Panc1 (cell line): ENCODE results near the gene WDR5B. TPM values are rescaled to one million over a fixed set of nuclear protein-coding genes. Genes with fewer than 3 reads are reported as not detected.

Source experiments
- ATAC-seq: fragments of 200-7000 bp; cut with Tn5 transposase; 2 replicates; pipeline ENCODE4 v1.9.1; 2020; ENCODE audit warnings: mild to moderate bottlenecking, moderate library complexity
- BruUV-seq: library from RNA; stranded (reverse); fragments of 400-500 nt; replicated peaks from 2 replicates; lab custom pipeline; 2021; lab: Mats Ljungman, UMichigan
- CTCF ChIA-PET: fragments of 300-600 bp; sonication (Branson Sonifier 250); formaldehyde crosslinking; loops from one replicate; lab custom pipeline; 2022; ENCODE audit warnings: antibody characterized with exemption; lab: Charles Lee
- POLR2A ChIA-PET: fragments of 300-600 bp; sonication (Branson Sonifier 250); formaldehyde crosslinking; loops from one replicate; lab custom pipeline; 2022; ENCODE audit warnings: antibody characterized with exemption; lab: Charles Lee
- DNase-seq: peaks from one replicate; pipeline ENCODE4 v3.0.0-alpha.2; 2010; ENCODE audit warnings: low read depth, low spot score
- H3K27ac ChIP-seq: 2 replicates; pipeline ENCODE4 v1.5.1; 2011; ENCODE audit warnings: mild to moderate bottlenecking, low read length, inconsistent platforms
- H3K27me3 ChIP-seq: fragments of 200-500 bp; sonication (Bioruptor generic); 2 replicates; pipeline ENCODE4 v1.6.0; 2014; ENCODE audit warnings: low read length, inconsistent platforms; ENCODE audit not compliant: control insufficient read depth, insufficient read depth
- H3K36me3 ChIP-seq: fragments of 200-500 bp; sonication (Bioruptor generic); 2 replicates; pipeline ENCODE4 v1.5.1; 2014; ENCODE audit warnings: inconsistent platforms, mild to moderate bottlenecking, low read length, moderate library complexity; ENCODE audit not compliant: control insufficient read depth, insufficient read depth
- H3K4me1 ChIP-seq: 2 replicates; pipeline ENCODE4 v1.5.1; 2011; ENCODE audit warnings: inconsistent platforms, mild to moderate bottlenecking, low read length, moderate library complexity; ENCODE audit not compliant: control insufficient read depth, insufficient read depth
- H3K4me3 ChIP-seq, 2 experiments: 2 replicates each; pipeline ENCODE4 v1.5.1; 2011 to 2012; ENCODE audit warnings: low read depth in 2 of 2, low read length in 2 of 2, mild to moderate bottlenecking in 2 of 2, inconsistent platforms in 1 of 2, moderate library complexity in 1 of 2
- H3K9me3 ChIP-seq: fragments of 200-500 bp; sonication (Bioruptor generic); 2 replicates; pipeline ENCODE4 v1.5.1; 2014; ENCODE audit warnings: low read depth, mild to moderate bottlenecking, inconsistent platforms, low read length, moderate library complexity; ENCODE audit not compliant: control insufficient read depth, insufficient read depth
- POLR2AphosphoS5 ChIP-seq: IDR thresholded peaks from 2 replicates; pipeline ENCODE4 v1.6.1; 2012; ENCODE audit warnings: mild to moderate bottlenecking, low read depth, low read length, moderate library complexity
- SIN3A ChIP-seq: IDR thresholded peaks from 2 replicates; pipeline ENCODE4 v1.6.1; 2012; ENCODE audit warnings: low read depth, mild to moderate bottlenecking, low read length, moderate library complexity, borderline replicate concordance; ENCODE audit not compliant: insufficient read depth
- TCF7L2 ChIP-seq: IDR thresholded peaks from 2 replicates; pipeline ENCODE4 v1.6.1; 2011; ENCODE audit warnings: mild to moderate bottlenecking, low read depth, low read length, inconsistent platforms
- in situ Hi-C: cut with HindIII; loops from 2 replicates; pipeline ENCODE4 v1.10.0; 2016; ENCODE audit warnings: low sequenced_read_pairs, low pct_unique_long_range_greater_than_20kb
- intact Hi-C: fragments of 100-400 bp; cut with micrococcal nuclease; formaldehyde crosslinking; loops from one replicate; pipeline ENCODE4 v1.10.0; 2022; ENCODE audit not compliant: unreplicated experiment
- total RNA-seq: library from RNA; stranded (reverse); gene quantifications from one replicate; pipeline ENCODE4 v1.2.1, GENCODE V29; 2021; ENCODE audit not compliant: unreplicated experiment
- TF ChIP-seq, protein P1 (sequence below), 2 experiments: IDR thresholded peaks; 2 replicates each; pipeline ENCODE4 v1.6.1; 2011 to 2012; ENCODE audit warnings: low read depth in 2 of 2, control low read depth in 1 of 2, low read length in 1 of 2, mild to moderate bottlenecking in 1 of 2, moderate library complexity in 1 of 2; ENCODE audit not compliant: insufficient read depth in 1 of 2
- TF ChIP-seq, protein P2 (sequence below): fragments of 450-650 bp; IDR thresholded peaks from 2 replicates; pipeline ENCODE4 v1.5.1; 2017; ENCODE audit warnings: mild to moderate bottlenecking

WDR5B gene
- total RNA-seq, 1 experiment from 2014 or later: 5.5 TPM

- ChIA-PET POLR2A (no interaction called here), CTCF (no interaction called here)
- H3K4me3 ChIP-seq: no peak overlapping the region
- BruUV-seq: no TSS peak
- no peaks in the 10 kb centered on the region for H3K27me3 ChIP-seq
- no peaks in the 10 kb centered on the region for H3K36me3 ChIP-seq
- H3K9me3 ChIP-seq: no peaks in the 10 kb centered on the region
- H3K27ac ChIP-seq: no peak overlapping the region
- intact Hi-C loops (no loop called here), in situ Hi-C loops (no loop called here)
- H3K4me1 ChIP-seq: no peaks in the 10 kb centered on the region
- DNase-seq (no peak), ATAC-seq (no peak)
- TF ChIP-seq SIN3A: no peak
- no peak for TF ChIP-seq TCF7L2
- TF ChIP-seq, protein P1, sequence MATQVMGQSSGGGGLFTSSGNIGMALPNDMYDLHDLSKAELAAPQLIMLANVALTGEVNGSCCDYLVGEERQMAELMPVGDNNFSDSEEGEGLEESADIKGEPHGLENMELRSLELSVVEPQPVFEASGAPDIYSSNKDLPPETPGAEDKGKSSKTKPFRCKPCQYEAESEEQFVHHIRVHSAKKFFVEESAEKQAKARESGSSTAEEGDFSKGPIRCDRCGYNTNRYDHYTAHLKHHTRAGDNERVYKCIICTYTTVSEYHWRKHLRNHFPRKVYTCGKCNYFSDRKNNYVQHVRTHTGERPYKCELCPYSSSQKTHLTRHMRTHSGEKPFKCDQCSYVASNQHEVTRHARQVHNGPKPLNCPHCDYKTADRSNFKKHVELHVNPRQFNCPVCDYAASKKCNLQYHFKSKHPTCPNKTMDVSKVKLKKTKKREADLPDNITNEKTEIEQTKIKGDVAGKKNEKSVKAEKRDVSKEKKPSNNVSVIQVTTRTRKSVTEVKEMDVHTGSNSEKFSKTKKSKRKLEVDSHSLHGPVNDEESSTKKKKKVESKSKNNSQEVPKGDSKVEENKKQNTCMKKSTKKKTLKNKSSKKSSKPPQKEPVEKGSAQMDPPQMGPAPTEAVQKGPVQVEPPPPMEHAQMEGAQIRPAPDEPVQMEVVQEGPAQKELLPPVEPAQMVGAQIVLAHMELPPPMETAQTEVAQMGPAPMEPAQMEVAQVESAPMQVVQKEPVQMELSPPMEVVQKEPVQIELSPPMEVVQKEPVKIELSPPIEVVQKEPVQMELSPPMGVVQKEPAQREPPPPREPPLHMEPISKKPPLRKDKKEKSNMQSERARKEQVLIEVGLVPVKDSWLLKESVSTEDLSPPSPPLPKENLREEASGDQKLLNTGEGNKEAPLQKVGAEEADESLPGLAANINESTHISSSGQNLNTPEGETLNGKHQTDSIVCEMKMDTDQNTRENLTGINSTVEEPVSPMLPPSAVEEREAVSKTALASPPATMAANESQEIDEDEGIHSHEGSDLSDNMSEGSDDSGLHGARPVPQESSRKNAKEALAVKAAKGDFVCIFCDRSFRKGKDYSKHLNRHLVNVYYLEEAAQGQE (IDR thresholded peaks at IDR 0.05; ENCODE audit: insufficient read depth in 1 of 2, low read depth in 2 of 2, low read length in 1 of 2): no peak
- TF ChIP-seq, protein P2, sequence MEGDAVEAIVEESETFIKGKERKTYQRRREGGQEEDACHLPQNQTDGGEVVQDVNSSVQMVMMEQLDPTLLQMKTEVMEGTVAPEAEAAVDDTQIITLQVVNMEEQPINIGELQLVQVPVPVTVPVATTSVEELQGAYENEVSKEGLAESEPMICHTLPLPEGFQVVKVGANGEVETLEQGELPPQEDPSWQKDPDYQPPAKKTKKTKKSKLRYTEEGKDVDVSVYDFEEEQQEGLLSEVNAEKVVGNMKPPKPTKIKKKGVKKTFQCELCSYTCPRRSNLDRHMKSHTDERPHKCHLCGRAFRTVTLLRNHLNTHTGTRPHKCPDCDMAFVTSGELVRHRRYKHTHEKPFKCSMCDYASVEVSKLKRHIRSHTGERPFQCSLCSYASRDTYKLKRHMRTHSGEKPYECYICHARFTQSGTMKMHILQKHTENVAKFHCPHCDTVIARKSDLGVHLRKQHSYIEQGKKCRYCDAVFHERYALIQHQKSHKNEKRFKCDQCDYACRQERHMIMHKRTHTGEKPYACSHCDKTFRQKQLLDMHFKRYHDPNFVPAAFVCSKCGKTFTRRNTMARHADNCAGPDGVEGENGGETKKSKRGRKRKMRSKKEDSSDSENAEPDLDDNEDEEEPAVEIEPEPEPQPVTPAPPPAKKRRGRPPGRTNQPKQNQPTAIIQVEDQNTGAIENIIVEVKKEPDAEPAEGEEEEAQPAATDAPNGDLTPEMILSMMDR: no peak
- no peak for TF ChIP-seq POLR2AphosphoS5
Measured at GRCh38 chr3:122398920-122399319, 16.9 kb downstream of the WDR5B start.

- in situ Hi-C loops (no loop called here), intact Hi-C loops (no loop called here)
- Histone ChIP-seq H3K4me1 (no peaks in the 10 kb centered on the region; the same call in 1 of the 2 replicates), H3K4me3 (no peak overlapping the region), H3K9me3 (no peaks in the 10 kb centered on the region), H3K27me3 (no peaks in the 10 kb centered on the region), H3K36me3 (no peaks in the 10 kb centered on the region), H3K27ac (no peak overlapping the region)
- BruUV-seq: no TSS peak
- CTCF ChIA-PET: no interaction called here
- ATAC-seq: no peak
- no peak for DNase-seq
- TF ChIP-seq SIN3A (no peak), TCF7L2 (no peak), POLR2AphosphoS5 (no peak)
- TF ChIP-seq, protein P1 (IDR thresholded peaks at IDR 0.05; ENCODE audit: insufficient read depth in 1 of 2, low read depth in 2 of 2, low read length in 1 of 2): no peak
- TF ChIP-seq, protein P2: no peak
- POLR2A ChIA-PET: no interaction called here
Measured at GRCh38 chr3:122397201-122397600, 18.7 kb downstream of the WDR5B start.
